Measurements from ENCODE around the gene TTC3. TPM values are rescaled to one million over a fixed set of nuclear protein-coding genes. Genes with fewer than 3 reads are reported as not detected.

TTC3 gene
- total RNA-seq, 1 experiment from 2014 or later: 29.0 TPM

DNA sequence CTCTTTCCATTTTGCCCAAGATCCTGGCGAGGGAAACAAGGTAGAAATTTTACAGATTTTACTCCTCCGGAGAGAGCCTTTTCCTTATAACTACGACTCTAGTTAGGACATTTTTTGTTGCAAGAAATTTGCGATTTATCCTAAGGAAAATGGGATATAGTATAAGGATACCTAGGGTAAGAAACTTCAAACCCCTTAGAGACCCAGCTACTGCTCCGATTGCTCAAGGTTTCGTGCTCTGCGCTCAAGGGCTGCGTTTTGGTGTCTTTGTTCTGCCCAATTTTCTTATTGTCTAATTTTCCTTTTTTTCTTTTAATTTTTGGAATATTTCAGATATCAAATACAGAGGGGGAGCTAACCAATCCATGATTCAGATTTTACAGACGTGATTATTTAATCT is 1.5 kb downstream of the TTC3 start:
- H3K36me3 Mint-ChIP-seq: peaks cover 5% of the 10 kb centered on the region
- ChIA-PET CTCF (interaction anchor here (1.5 kb wide), 1 partner anchor 98 kb away, joined by 9 read pairs; no protein-coding TSS in a partner anchor), POLR2A (no interaction called here)
- DNase-seq (ENCODE audit: low spot score) (no peak), ATAC-seq (no peak)
- peak overlapping the region; percentile 82 for H3K4me3 Mint-ChIP-seq
- H3K9me3 Mint-ChIP-seq: peaks cover 5% of the 10 kb centered on the region
- H3K27ac Mint-ChIP-seq: no peak overlapping the region
- H3K27me3 Mint-ChIP-seq (ENCODE audit: low read depth): peaks cover 44% of the 10 kb centered on the region
- peaks cover 17% of the 10 kb centered on the region for H3K4me1 Mint-ChIP-seq
- TF ChIP-seq ZNF263 (CRISPR knock-in tag; IDR thresholded peaks at IDR 0.05; ENCODE audit: low read depth) (no peak), ZNF138 (CRISPR knock-in tag; conservative IDR thresholded peaks at IDR 0.05) (no peak), SOX15 (CRISPR knock-in tag; IDR thresholded peaks at IDR 0.05) (no peak), ETV6 (CRISPR knock-in tag; IDR thresholded peaks at IDR 0.05) (no peak), PREB (CRISPR knock-in tag; IDR thresholded peaks at IDR 0.05; ENCODE audit: borderline replicate concordance) (no peak), TEAD1 (CRISPR knock-in tag; IDR thresholded peaks at IDR 0.05) (no peak), CBFB (CRISPR knock-in tag; IDR thresholded peaks at IDR 0.05; ENCODE audit: low read depth) (no peak), SMAD4 (CRISPR knock-in tag; IDR thresholded peaks at IDR 0.05) (no peak), E2F5 (CRISPR knock-in tag; IDR thresholded peaks at IDR 0.05) (no peak), OVOL2 (CRISPR knock-in tag; IDR thresholded peaks at IDR 0.05; ENCODE audit: borderline replicate concordance) (no peak), RELA (CRISPR knock-in tag; IDR thresholded peaks at IDR 0.05; ENCODE audit: borderline replicate concordance) (no peak), ATF2 (CRISPR knock-in tag; IDR thresholded peaks at IDR 0.05; ENCODE audit: borderline replicate concordance, low read depth) (no peak), FOXJ3 (CRISPR knock-in tag; IDR thresholded peaks at IDR 0.05; ENCODE audit: borderline replicate concordance) (no peak)
- TF ChIP-seq, protein P1, sequence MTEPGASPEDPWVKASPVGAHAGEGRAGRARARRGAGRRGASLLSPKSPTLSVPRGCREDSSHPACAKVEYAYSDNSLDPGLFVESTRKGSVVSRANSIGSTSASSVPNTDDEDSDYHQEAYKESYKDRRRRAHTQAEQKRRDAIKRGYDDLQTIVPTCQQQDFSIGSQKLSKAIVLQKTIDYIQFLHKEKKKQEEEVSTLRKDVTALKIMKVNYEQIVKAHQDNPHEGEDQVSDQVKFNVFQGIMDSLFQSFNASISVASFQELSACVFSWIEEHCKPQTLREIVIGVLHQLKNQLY (CRISPR knock-in tag; IDR thresholded peaks at IDR 0.05): no peak
- TF ChIP-seq, protein P2, sequence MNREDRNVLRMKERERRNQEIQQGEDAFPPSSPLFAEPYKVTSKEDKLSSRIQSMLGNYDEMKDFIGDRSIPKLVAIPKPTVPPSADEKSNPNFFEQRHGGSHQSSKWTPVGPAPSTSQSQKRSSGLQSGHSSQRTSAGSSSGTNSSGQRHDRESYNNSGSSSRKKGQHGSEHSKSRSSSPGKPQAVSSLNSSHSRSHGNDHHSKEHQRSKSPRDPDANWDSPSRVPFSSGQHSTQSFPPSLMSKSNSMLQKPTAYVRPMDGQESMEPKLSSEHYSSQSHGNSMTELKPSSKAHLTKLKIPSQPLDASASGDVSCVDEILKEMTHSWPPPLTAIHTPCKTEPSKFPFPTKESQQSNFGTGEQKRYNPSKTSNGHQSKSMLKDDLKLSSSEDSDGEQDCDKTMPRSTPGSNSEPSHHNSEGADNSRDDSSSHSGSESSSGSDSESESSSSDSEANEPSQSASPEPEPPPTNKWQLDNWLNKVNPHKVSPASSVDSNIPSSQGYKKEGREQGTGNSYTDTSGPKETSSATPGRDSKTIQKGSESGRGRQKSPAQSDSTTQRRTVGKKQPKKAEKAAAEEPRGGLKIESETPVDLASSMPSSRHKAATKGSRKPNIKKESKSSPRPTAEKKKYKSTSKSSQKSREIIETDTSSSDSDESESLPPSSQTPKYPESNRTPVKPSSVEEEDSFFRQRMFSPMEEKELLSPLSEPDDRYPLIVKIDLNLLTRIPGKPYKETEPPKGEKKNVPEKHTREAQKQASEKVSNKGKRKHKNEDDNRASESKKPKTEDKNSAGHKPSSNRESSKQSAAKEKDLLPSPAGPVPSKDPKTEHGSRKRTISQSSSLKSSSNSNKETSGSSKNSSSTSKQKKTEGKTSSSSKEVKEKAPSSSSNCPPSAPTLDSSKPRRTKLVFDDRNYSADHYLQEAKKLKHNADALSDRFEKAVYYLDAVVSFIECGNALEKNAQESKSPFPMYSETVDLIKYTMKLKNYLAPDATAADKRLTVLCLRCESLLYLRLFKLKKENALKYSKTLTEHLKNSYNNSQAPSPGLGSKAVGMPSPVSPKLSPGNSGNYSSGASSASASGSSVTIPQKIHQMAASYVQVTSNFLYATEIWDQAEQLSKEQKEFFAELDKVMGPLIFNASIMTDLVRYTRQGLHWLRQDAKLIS (CRISPR knock-in tag; IDR thresholded peaks at IDR 0.05; ENCODE audit: borderline replicate concordance): no peak
- TF ChIP-seq, protein P3, sequence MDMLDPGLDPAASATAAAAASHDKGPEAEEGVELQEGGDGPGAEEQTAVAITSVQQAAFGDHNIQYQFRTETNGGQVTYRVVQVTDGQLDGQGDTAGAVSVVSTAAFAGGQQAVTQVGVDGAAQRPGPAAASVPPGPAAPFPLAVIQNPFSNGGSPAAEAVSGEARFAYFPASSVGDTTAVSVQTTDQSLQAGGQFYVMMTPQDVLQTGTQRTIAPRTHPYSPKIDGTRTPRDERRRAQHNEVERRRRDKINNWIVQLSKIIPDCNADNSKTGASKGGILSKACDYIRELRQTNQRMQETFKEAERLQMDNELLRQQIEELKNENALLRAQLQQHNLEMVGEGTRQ (CRISPR knock-in tag; IDR thresholded peaks at IDR 0.05): no peak
- TF ChIP-seq, protein P4, sequence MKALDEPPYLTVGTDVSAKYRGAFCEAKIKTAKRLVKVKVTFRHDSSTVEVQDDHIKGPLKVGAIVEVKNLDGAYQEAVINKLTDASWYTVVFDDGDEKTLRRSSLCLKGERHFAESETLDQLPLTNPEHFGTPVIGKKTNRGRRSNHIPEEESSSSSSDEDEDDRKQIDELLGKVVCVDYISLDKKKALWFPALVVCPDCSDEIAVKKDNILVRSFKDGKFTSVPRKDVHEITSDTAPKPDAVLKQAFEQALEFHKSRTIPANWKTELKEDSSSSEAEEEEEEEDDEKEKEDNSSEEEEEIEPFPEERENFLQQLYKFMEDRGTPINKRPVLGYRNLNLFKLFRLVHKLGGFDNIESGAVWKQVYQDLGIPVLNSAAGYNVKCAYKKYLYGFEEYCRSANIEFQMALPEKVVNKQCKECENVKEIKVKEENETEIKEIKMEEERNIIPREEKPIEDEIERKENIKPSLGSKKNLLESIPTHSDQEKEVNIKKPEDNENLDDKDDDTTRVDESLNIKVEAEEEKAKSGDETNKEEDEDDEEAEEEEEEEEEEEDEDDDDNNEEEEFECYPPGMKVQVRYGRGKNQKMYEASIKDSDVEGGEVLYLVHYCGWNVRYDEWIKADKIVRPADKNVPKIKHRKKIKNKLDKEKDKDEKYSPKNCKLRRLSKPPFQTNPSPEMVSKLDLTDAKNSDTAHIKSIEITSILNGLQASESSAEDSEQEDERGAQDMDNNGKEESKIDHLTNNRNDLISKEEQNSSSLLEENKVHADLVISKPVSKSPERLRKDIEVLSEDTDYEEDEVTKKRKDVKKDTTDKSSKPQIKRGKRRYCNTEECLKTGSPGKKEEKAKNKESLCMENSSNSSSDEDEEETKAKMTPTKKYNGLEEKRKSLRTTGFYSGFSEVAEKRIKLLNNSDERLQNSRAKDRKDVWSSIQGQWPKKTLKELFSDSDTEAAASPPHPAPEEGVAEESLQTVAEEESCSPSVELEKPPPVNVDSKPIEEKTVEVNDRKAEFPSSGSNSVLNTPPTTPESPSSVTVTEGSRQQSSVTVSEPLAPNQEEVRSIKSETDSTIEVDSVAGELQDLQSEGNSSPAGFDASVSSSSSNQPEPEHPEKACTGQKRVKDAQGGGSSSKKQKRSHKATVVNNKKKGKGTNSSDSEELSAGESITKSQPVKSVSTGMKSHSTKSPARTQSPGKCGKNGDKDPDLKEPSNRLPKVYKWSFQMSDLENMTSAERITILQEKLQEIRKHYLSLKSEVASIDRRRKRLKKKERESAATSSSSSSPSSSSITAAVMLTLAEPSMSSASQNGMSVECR (CRISPR knock-in tag; IDR thresholded peaks at IDR 0.05; ENCODE audit: borderline replicate concordance): no peak

All from WTC11 (cell line).